ENCODE data around the gene GRIN2B.

Gene GRIN2B

DNA sequence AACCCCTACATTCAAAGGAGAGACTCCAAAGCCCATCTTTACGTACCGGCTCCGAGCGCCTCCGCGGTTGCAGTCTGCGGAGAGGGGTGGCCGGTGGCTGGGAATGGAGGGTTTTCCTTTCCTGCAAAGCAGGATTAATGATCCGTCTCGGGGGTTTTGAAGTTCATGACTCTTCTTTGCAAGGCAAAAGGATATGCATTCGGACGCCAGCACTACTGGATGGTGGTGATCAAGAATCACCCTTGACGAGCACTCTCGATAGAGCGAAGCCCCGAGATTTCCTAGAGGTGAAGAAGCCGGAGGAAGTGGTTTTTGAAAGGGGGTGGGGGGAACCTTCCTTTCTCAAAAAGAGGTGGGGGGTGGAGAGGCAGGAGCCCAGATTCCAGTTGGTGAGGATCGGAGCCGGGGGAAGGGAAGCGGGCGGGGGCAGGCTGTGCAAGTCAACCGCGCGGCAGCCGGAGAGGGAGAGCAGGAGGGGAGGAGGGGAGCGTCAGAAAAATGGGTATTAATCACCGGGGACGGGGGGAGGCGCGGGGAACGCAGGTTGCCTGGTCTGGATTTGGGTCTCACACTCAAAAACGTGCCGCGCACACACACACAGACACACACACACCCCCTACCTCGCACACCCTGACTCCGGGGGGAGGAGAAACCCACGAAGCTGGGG is at the start of gene GRIN2B:
TSS of gene GRIN2B (minus strand) at position 307 of the 667 bp plus-strand sequence. CDS start 115,394 bp downstream, outside the sequence.
- DNase-seq, result no peak

GRCh38 chr12:14026537-14026936 is 45.1 kb upstream of the GRIN2B start:
- DNase-seq, result no peak

DNA sequence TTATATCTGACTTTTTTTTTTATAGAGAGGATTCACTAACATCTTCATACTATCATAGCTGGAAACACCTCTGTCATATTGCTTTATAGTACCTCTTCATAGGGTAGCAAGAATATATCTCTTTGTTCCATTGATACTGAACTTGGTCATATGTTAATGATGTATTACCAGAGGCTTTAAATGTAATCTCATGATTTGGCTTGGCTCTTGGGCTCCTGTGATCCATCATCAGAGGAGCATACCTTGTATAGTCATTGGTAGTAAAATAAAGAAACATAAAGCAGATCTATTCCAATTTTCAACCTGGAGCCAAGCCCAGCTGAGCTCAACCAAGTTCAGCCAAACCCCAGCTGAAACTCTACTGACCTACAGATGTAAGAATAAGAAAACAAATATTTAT is 43.2 kb upstream of the GRIN2B start:
- no peak for DNase-seq

DNA sequence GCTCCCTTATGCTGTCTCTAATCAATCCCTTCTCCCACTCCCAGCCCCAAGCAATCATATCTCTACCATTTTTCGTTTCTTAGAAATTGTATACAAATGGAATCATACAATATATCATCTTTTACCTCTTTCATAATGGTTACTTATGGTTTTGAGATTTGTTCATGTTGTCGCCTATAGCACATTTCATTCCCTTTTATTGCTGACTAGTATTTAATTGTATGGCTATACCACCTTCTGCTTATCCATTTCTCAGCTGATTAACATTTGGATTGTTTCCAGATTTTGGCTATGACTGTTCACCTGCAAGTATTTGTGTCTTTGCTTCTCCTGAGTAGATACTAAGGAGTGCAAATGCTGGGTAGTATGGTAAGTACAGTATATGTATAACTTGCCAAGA is 36.7 kb upstream of the GRIN2B start:
- DNase-seq, result no peak

GRCh38 chr12:14010989-14011388 is 29.6 kb upstream of the GRIN2B start:
- no peak for DNase-seq

DNA sequence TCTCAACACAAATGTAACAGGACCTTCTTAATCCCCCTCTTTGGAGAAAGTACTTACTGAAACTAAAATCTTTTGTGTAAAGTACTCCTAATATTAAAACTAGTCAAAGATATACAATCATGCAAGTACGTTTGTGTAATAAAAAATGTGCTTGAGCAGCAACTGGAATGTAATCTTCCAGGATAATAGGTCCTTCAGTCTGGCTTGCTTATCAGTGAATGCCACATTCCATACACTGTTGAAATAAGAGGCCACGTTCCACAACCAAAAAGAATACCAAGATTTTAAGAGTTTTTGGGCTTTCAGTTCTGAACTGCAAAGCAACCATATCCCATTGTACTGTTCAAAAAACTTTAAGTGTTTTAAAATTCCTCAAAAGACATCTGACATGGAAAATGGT is 26.2 kb upstream of the GRIN2B start:
- DNase-seq, result no peak

- DNase-seq, result no peak
These were observed 11.2 kb upstream of the GRIN2B start for GRCh38 chr12:13992585-13992984.

DNA sequence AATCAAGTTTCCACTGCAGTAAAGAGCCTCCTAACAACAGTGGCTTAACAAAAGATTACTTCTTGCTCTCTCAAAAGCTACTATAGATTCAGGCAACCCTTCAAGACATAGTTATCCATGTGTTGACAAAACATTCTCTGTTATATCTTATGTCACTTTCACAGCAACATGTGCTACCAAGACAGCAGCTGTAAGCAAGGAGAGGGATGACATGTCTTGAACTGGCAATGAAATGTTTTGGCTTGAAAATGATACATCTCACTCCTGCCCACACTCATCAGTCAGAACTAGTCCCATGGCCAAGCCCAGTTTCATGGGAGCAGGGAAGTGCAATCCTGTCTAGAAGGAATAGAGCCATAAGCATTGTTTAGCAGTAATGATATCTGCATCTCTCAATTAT is 10.7 kb upstream of the GRIN2B start:
- no peak for DNase-seq

GRCh38 chr12:13986031-13986430 is 4.6 kb upstream of the GRIN2B start:
- DNase-seq, result no peak

DNA sequence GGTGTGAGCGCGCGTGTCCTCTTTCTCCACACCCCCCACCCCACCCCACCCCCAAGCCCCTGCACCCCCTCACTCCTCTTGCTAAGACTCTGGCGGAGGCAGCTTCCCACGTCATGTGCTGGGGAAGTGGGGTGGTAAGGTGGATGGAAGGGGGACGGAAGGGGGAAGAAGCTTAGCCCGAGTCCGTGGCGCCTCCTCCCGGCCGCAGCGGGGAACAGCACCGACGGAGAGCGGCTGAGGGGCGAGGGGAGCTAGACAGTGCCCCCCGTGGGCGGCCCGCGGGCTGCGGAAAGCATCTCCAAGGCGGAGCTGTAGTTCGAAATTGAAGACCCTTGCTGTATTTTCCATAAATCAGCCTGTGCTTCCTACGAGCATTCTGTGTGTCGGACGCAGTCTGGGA is 588 bp upstream of the GRIN2B start:
- no peak for DNase-seq

- no peak for DNase-seq
These were observed 685 bp downstream of the GRIN2B start for GRCh38 chr12:13980538-13981295.

GRCh38 chr12:13979772-13980378 is 1.5 kb downstream of the GRIN2B start:
- DNase-seq, result no peak

GRCh38 chr12:13978876-13979275 is 2.5 kb downstream of the GRIN2B start:
- DNase-seq, result no peak

- no peak for DNase-seq
These were observed 4.5 kb downstream of the GRIN2B start for GRCh38 chr12:13976880-13977279.

GRCh38 chr12:13976028-13976584 is 5.3 kb downstream of the GRIN2B start:
- no peak for DNase-seq

DNA sequence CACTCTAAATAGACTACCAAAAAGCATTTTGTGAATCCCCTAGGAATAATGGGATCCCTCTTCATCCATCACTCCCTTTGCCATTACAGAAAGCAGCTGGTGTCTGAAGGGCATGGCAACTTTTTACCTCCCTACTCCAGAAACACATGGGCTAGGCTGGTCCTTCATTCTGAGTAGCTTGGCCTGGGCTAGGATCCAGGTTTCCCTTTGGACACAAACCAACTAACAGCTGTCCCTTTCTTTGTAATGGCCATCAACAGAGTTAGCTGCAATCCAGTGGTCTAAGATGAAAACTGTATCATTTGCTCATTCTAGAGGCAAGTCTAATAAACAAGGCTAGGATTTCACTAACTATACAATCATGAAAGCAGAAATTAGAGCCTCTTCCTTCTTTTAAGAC is 7.4 kb downstream of the GRIN2B start:
- DNase-seq, result no peak

- DNase-seq, result no peak
These were observed 10.6 kb downstream of the GRIN2B start for GRCh38 chr12:13970803-13971202.

- DNase-seq, result no peak
These were observed 13.1 kb downstream of the GRIN2B start for GRCh38 chr12:13968281-13968680.

DNA sequence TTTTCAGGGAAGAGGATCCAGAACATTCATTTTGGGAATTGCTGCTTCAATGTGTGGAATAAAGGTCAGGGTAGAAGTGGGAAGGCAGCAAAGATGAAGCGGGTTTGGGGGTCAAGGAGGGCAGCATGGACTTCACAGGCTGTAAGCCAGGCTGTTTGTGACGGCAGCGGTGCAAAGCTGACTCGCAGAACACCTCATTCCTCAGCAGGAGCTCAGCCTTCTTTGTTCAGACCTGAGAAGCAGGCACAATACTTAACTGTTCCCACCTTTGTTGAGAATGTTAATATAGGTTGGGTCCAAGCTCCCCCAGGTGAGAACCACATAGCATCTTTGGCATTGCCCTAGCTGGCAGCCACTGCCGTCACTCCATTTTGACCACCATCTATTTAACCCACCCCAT is 16.7 kb downstream of the GRIN2B start:
- DNase-seq, result no peak

DNA sequence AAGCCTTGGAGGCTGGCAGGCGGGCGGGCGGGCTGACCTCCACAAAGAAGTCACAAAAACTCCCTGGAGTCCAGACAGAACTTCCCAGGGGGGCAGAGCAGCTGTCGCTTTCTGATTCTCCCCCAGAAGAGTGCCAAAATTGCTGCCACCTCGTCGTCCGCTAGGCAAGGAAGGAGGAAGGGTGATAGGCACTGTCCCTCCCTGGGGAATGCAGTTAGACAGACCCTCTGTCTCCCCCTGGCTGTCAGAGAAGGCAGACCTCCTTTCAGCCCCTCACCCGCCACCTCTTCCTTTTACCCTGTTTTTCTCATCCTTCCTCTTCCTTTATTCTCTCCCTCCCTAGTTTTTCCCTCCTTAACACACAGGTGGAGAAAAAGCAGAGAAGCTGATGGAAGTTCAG is 18.7 kb downstream of the GRIN2B start:
- DNase-seq, result peak; percentile 1

DNA sequence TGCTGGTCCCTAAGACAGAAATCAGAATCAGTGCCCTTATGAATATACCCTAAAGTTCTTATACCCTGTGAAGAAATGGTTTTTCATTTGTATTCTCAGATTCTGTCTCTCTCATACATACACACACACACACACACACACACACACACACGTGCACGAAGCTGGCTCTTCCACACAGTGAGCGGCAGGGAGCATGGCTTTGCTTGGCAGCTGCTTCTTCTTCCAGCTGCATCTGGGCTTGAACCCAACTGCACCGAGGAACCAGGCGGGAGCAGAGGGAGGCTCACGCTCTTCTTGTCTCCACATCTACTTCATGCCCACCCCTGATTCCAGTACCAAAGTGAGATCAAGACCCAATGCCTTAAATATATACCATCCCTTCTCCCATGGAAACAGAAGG is 19.4 kb downstream of the GRIN2B start:
- DNase-seq, result no peak

DNA sequence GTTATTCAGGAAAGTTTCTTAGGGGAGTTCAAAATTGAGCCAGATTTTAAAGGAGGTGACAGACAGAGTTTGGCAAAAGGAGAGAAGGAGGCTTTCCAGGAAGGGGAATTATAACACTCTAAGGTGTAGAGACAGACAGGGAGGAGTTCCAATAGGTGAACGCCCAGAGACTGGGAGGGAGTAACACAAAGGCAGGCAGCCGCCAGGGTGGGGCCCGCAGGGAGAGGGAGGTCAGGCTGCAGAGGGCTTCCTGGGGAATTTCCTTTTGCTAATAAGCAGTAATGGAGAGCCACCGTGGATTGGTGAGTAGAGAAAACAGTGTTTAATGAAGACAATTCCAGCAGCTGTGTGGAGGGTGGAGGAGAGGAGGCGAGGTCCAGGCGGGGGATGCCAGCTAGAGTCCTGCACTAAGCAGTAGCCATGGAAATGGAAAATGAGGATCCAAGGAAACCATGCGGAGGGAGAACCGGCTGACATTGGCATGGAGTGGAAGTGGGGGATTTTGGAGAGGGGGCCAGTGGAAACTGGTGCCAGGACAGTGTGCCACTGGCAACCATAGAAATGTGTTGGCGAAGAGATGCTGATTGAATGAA is 22.2 kb downstream of the GRIN2B start:
- no peak for DNase-seq

DNA sequence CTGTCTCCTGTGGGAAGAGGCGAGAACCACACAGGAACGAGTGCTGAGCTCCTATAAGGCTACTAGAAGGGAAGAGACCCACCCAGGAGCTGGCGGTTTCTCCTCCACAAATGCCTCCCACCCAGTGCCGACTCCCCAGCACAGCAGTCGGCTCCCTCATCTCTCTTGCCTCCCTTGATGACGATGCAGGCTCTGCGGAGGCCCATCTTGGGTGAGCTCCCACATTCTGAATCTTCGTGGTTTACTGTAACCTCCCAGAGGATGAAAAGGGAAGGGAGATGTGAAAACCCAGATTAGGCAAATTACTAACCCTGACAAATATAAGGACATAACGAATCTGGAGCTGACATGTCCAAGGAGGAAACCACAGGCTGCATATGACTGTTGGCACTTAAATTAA is 23.8 kb downstream of the GRIN2B start:
- DNase-seq, result no peak
